Adrenal gland (tissue), 12 donors: ENCODE measurements around the gene CLEC4M. TPM values are rescaled to one million over a fixed set of nuclear protein-coding genes. Genes with fewer than 3 reads are reported as not detected.

Experiments
- DNase-seq, 7 donors: peaks; one replicate each; pipeline ENCODE4 v3.0.0-alpha.2; 2019 to 2020
- H3K27ac ChIP-seq, 5 donors: fragments of 200-600 bp; sonication (generic) in 4 of 5; 1 replicate in 3 of 5; 2 replicates in 2 of 5; pipeline versions ENCODE4 v1.5.1 to v1.8.0; 2016 to 2020; ENCODE audit warnings: mild to moderate bottlenecking in 1 of 5
- H3K27me3 ChIP-seq: fragments of 200-600 bp; 2 replicates; pipeline ENCODE4 v1.8.0; 2021
- H3K36me3 ChIP-seq, 2 donors: fragments of 200-600 bp; replicated peaks in 1 of 2; 1 replicate in 1 of 2; 2 replicates in 1 of 2; pipeline versions ENCODE4 v1.5.1 to v1.8.0; 2018 to 2022
- H3K4me1 ChIP-seq, 2 donors: fragments of 200-600 bp; replicated peaks in 1 of 2; 1 replicate in 1 of 2; 2 replicates in 1 of 2; pipeline versions ENCODE4 v1.5.1 to v1.8.0; 2018 to 2021
- H3K4me3 ChIP-seq, 4 donors: fragments of 200-600 bp; sonication (generic) in 3 of 4; one replicate each; pipeline ENCODE4 v1.5.1; 2016 to 2018
- H3K9me3 ChIP-seq, 3 donors: fragments of 200-600 bp; sonication (generic) in 1 of 3; replicated peaks in 1 of 3; 1 replicate in 2 of 3; 2 replicates in 1 of 3; pipeline versions ENCODE4 v1.5.1 to v1.8.0; 2016 to 2021
- POLR2A ChIP-seq, 2 donors: fragments of 450-650 bp; IDR thresholded peaks; one replicate each; pipeline ENCODE4 v1.6.1; 2017; ENCODE audit warnings: antibody characterized with exemption in 2 of 2, mild to moderate bottlenecking in 2 of 2, moderate library complexity in 1 of 2
- WGBS, 4 donors: extraction: QIAGEN DNeasy Blood & Tissue Kit in 2 of 4; methylation state at CpG; one replicate each; pipeline versions ENCODE4 v1.1.5 to v1.1.7; 2013 to 2017; 5-methylcytosine and 5-hydroxymethylcytosine counted together
- intact Hi-C, 2 donors: fragments of 100-400 bp; cut with DNase I; formaldehyde crosslinking; loops; one replicate each; pipeline versions ENCODE4 v1.14.1 to v1.15.0; 2022 to 2023
- polyA plus RNA-seq, 3 donors: library from polyadenylated mRNA; stranded (reverse); fragments of 200-250 nt in 2 of 3; fragments of 350-450 nt in 1 of 3; fragmentation: Illumina TruSeq in 1 of 3; extraction: RNeasy Lipid Tissue Mini Kit (QIAGEN cat#74804) in 1 of 3; gene quantifications; one replicate each; pipeline ENCODE4 v1.2.3, GENCODE V29; 2013 to 2014
- total RNA-seq, 9 donors: library from RNA; depleted of rRNA in 4 of 9; stranded (reverse); fragments of >200 nt in 4 of 9; fragments of 120-200 nt in 1 of 9; fragmentation: NEBNext Ultra II Directional in 1 of 9; extraction: Animal tissue kit (Norgen Biotek cat#: 25700) in 1 of 9; gene quantifications; one replicate each; pipeline versions ENCODE4 v1.1.0 to v1.2.4, GENCODE V29; 2013 to 2023
- TF ChIP-seq, protein P1 (sequence below), 6 experiments: fragments of 450-650 bp in 4 of 6; fragments of 200-600 bp in 2 of 6; sonication (generic) in 1 of 6; IDR thresholded peaks; 1 replicate in 5 of 6; 2 replicates in 1 of 6; pipeline versions ENCODE4 v1.5.1 to v1.8.0; 2016 to 2021; ENCODE audit warnings: antibody characterized with exemption in 6 of 6, mild to moderate bottlenecking in 2 of 6, moderate library complexity in 1 of 6
- donor health status: healthy with polysubstance abuse.
- donor health status: Bipolar disorder and iron deficiency.
- donor health status: DM: yes; HTN: yes; CAD: no.
- donor health status: DM: no; HTN: no; CAD: no.
- donor health status: DM: no; HTN: no; CAD: no.
- donor health status: DM: yes; HTN: yes; CAD: no.

CLEC4M gene
- total and polyA plus RNA-seq, 12 donors: 0.37 to 91.6 (median 0.98) TPM; not detected in 1

GRCh38 chr19:7779631-7780486 lies 16.8 kb downstream of the CLEC4M start:
- 78 to 84% (median 83%) methylated on average over 26 of the region's 26 CpGs for WGBS, 4 donors
- H3K4me3 ChIP-seq: no peak overlapping the region
- no peaks in the 10 kb centered on the region for H3K9me3 ChIP-seq
- no peak overlapping the region for H3K27ac ChIP-seq
- no peaks in the 10 kb centered on the region for H3K36me3 ChIP-seq
- no peaks in the 10 kb centered on the region for H3K4me1 ChIP-seq
- no peaks in the 10 kb centered on the region for H3K27me3 ChIP-seq
- TF ChIP-seq POLR2A (IDR thresholded peaks at IDR 0.05): no peak
- TF ChIP-seq, protein P1, sequence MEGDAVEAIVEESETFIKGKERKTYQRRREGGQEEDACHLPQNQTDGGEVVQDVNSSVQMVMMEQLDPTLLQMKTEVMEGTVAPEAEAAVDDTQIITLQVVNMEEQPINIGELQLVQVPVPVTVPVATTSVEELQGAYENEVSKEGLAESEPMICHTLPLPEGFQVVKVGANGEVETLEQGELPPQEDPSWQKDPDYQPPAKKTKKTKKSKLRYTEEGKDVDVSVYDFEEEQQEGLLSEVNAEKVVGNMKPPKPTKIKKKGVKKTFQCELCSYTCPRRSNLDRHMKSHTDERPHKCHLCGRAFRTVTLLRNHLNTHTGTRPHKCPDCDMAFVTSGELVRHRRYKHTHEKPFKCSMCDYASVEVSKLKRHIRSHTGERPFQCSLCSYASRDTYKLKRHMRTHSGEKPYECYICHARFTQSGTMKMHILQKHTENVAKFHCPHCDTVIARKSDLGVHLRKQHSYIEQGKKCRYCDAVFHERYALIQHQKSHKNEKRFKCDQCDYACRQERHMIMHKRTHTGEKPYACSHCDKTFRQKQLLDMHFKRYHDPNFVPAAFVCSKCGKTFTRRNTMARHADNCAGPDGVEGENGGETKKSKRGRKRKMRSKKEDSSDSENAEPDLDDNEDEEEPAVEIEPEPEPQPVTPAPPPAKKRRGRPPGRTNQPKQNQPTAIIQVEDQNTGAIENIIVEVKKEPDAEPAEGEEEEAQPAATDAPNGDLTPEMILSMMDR (IDR thresholded peaks at IDR 0.05): no peak
- no peak for DNase-seq
- intact Hi-C loops: no loop called here

DNA sequence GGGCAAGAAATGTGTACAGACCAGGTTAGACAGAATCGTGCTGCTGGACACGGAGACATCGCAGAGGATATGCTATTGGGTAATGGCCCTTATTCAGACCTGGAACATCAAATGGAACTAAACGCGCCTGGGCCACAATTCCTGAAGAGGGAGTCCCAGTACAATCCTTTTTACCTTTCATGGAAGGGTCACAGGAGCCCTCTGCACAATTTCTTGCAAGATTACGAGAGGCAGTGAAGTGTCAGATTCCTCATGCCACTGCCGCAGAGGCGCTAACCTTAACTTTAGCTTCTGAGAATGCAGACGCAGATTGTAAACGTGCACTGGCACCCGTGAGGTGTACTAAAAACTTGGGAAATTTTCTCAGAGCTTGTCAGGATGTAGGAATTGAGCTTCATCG lies 18.1 kb downstream of the CLEC4M start:
- DNase-seq: no peak
- intact Hi-C loops: no loop called here
- Histone ChIP-seq H3K9me3 (no peaks in the 10 kb centered on the region), H3K4me1 (no peaks in the 10 kb centered on the region), H3K27ac (no peak overlapping the region), H3K36me3 (no peaks in the 10 kb centered on the region), H3K4me3 (no peak overlapping the region), H3K27me3 (no peaks in the 10 kb centered on the region)
- 66 to 76% (median 72%) methylated on average over 12 of the region's 12 CpGs for WGBS, 4 donors
- TF ChIP-seq, protein P1 (IDR thresholded peaks at IDR 0.05): no peak
- TF ChIP-seq POLR2A (IDR thresholded peaks at IDR 0.05): no peak

- Histone ChIP-seq H3K4me3 (no peak overlapping the region), H3K9me3 (no peaks in the 10 kb centered on the region), H3K27me3 (no peaks in the 10 kb centered on the region), H3K36me3 (no peaks in the 10 kb centered on the region), H3K27ac (peak overlapping the region in 1 of 5 donors; percentile 26), H3K4me1 (peaks cover 2 to 19% of the 10 kb centered on the region in 2 donors)
- peak in 6 of 7 donors; percentile 55 to 77 (median 64) for DNase-seq
- WGBS, 4 donors: 8 to 32% (median 27%) methylated on average over 5 to 8 of the region's 8 CpGs
- no peak for TF ChIP-seq POLR2A (IDR thresholded peaks at IDR 0.05)
- TF ChIP-seq, protein P1 (IDR thresholded peaks at IDR 0.05): no peak
- intact Hi-C loops: no loop called here
These were observed 21.0 kb downstream of the CLEC4M start for GRCh38 chr19:7783991-7784423.

DNA sequence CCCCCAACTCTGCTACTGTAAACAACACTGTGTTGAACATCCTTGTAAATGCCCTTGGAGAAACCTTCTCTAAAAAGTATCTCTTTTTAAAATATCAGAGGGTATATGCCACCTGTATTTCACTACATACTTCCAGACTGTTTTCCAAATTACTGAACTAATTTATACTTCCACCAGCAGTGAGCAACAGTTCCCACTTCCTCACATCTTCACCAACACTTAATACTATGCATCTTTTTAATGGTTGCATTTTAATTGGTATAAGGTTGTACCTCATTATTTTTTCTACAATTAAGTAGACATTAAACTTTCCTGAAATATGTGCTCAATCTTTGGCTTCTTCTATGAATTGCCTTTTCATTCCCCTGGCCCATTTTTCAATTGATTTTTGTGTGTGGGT lies 21.8 kb downstream of the CLEC4M start:
- Histone ChIP-seq H3K9me3 (no peaks in the 10 kb centered on the region), H3K36me3 (no peaks in the 10 kb centered on the region), H3K4me1 (peaks cover 7 to 24% of the 10 kb centered on the region in 2 donors), H3K27ac (no peak overlapping the region), H3K27me3 (no peaks in the 10 kb centered on the region), H3K4me3 (no peak overlapping the region)
- no peak for DNase-seq
- intact Hi-C loops: no loop called here
- TF ChIP-seq, protein P1 (IDR thresholded peaks at IDR 0.05): no peak
- TF ChIP-seq POLR2A (IDR thresholded peaks at IDR 0.05): no peak
